ENCODE results near the gene RASA3.
"Not testable (repeated sequence)": the region's sequence is repeated elsewhere in the genome, so short reads cannot be mapped to it uniquely, and the experiment has no call there.

RASA3 gene

GRCh38 chr13:114151031-114151430, 18.6 kb upstream of the RASA3 start:
- H3K9ac ChIP-seq (ENCODE audit: low read depth, low read length) = no peak overlapping the region
- no peaks in the 10 kb centered on the region; the same call in 1 of the 2 replicates for H3K4me1 ChIP-seq (ENCODE audit: insufficient read depth, low read length)
- no peaks in the 10 kb centered on the region for H3K36me3 ChIP-seq (ENCODE audit: insufficient read depth, low read length)
- H3K9me3 ChIP-seq (ENCODE audit: control insufficient read depth, insufficient read depth, low read length) = no peaks in the 10 kb centered on the region

- Histone ChIP-seq H3K9ac (ENCODE audit: low read depth, low read length) (no peak overlapping the region), H3K36me3 (ENCODE audit: insufficient read depth, low read length) (no peaks in the 10 kb centered on the region), H3K9me3 (ENCODE audit: control insufficient read depth, insufficient read depth, low read length) (no peaks in the 10 kb centered on the region), H3K4me1 (ENCODE audit: insufficient read depth, low read length) (no peaks in the 10 kb centered on the region; the same call in 1 of the 2 replicates)
Measured at GRCh38 chr13:114149774-114150740, 17.6 kb upstream of the RASA3 start.

- not testable (repeated sequence) for H3K9ac ChIP-seq (ENCODE audit: low read depth, low read length); H3K9me3 ChIP-seq (ENCODE audit: control insufficient read depth, insufficient read depth, low read length); H3K36me3 ChIP-seq (ENCODE audit: insufficient read depth, low read length); H3K4me1 ChIP-seq (ENCODE audit: insufficient read depth, low read length)
Measured at GRCh38 chr13:114148886-114149285, 16.5 kb upstream of the RASA3 start.

DNA sequence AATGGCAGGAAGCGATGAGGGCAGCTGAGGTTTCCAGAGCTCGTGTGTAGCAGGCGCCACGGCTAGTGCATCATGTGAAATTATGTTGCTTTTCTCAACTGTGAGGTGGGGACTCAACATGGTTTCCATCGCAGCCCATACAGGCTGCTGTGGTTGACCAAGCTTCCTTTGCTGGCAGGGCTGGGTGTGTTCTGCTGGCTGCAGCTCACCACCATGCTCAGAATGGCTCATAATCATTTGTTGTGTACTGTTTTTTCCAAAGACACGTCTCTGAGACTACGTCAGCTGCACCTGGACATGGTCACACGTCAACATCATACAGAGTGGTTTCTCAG, 16.1 kb upstream of the RASA3 start:
- H3K4me1 ChIP-seq (ENCODE audit: insufficient read depth, low read length) = peaks cover 3% of the 10 kb centered on the region; the same call in 1 of the 2 replicates
- no peaks in the 10 kb centered on the region for H3K36me3 ChIP-seq (ENCODE audit: insufficient read depth, low read length)
- H3K9me3 ChIP-seq (ENCODE audit: control insufficient read depth, insufficient read depth, low read length) = no peaks in the 10 kb centered on the region
- no peak overlapping the region for H3K9ac ChIP-seq (ENCODE audit: low read depth, low read length)

DNA sequence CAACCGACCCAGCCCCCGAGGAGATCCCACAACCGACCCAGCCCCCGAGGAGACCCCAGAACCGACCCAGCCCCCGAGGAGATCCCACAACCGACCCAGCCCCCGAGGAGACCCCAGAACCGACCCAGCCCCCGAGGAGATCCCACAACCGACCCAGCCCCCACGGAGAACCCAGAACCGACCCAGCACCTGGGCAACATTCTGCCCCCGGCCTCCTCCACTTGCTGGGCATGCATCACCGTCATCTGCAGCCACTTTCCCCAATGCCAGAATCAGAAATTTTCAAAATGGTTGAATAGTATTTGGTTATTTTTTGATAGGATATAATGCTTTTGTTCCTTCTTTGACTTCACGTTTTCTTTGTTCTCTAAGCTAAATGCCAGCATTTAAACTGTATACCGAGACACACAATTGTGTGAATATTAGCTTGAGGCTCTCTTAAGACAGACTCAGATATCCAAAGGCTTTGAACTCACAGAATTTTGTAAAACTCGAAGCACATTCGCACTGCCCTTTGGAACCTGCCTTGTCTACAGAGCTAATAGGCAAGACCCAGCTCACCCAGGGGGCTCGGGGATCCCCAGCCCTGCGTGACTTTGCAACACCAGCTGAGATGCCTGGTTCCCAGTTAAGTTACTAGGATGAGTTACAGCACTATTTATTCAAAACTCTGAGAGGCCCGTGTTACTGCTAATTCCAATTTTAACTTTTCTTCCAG, 15.5 kb upstream of the RASA3 start:
- H3K9ac ChIP-seq (ENCODE audit: low read depth, low read length) = no peak overlapping the region
- H3K9me3 ChIP-seq (ENCODE audit: control insufficient read depth, insufficient read depth, low read length) = no peaks in the 10 kb centered on the region
- no peaks in the 10 kb centered on the region for H3K36me3 ChIP-seq (ENCODE audit: insufficient read depth, low read length)
- H3K4me1 ChIP-seq (ENCODE audit: insufficient read depth, low read length) = peaks cover 3% of the 10 kb centered on the region; the same call in 1 of the 2 replicates

- Histone ChIP-seq H3K9ac (ENCODE audit: low read depth, low read length) (no peak overlapping the region), H3K36me3 (ENCODE audit: insufficient read depth, low read length) (no peaks in the 10 kb centered on the region), H3K9me3 (ENCODE audit: control insufficient read depth, insufficient read depth, low read length) (no peaks in the 10 kb centered on the region), H3K4me1 (ENCODE audit: insufficient read depth, low read length) (peaks cover 8% of the 10 kb centered on the region)
Measured at GRCh38 chr13:114146629-114147028, 14.2 kb upstream of the RASA3 start.

GRCh38 chr13:114146173-114146572, 13.8 kb upstream of the RASA3 start:
- Histone ChIP-seq H3K36me3 (ENCODE audit: insufficient read depth, low read length) (no peaks in the 10 kb centered on the region), H3K4me1 (ENCODE audit: insufficient read depth, low read length) (peaks cover 8% of the 10 kb centered on the region), H3K9ac (ENCODE audit: low read depth, low read length) (no peak overlapping the region), H3K9me3 (ENCODE audit: control insufficient read depth, insufficient read depth, low read length) (no peaks in the 10 kb centered on the region)

DNA sequence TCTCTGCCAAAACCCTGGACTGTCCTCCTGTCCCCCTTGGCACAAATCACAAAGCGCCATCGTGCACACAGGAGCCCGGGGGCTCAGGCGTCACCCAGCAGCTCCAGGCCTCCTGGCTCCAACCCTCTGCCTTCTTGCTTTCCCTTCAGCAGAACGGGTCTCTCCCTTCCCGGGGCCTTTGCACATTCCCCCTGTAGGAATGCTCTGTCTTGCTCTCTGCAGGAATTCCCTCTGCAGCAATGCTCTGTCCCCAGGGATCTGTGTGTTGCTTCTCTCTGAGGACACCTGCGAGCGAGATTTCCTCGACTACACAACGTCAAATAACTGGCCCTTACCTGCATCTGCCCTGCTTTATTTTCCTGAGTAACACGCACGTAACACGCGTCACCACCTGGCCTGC, 13.3 kb upstream of the RASA3 start:
- Histone ChIP-seq H3K9ac (ENCODE audit: low read depth, low read length) (no peak overlapping the region), H3K4me1 (ENCODE audit: insufficient read depth, low read length) (peaks cover 8% of the 10 kb centered on the region), H3K36me3 (ENCODE audit: insufficient read depth, low read length) (no peaks in the 10 kb centered on the region), H3K9me3 (ENCODE audit: control insufficient read depth, insufficient read depth, low read length) (no peaks in the 10 kb centered on the region)

DNA sequence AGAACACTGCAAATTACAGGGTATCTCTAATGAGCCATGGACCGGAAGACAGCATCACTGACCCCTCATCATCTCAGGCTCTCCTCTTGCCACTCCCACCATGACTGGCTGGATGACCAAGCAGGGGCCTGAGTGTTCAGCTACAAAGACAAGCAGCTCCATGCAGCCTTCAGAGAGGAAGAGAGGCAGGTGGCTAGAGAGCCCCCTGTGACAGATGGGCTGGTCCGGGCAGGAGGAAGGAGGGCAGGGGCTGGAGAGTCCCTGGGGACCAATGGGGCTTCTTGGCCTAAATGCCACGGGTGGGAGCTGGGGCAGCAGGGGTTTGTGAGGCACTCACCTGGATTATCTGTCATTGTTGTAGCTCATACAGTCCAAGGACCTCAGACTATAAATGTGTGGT, 12.8 kb upstream of the RASA3 start:
- H3K9ac ChIP-seq (ENCODE audit: low read depth, low read length) = no peak overlapping the region

DNA sequence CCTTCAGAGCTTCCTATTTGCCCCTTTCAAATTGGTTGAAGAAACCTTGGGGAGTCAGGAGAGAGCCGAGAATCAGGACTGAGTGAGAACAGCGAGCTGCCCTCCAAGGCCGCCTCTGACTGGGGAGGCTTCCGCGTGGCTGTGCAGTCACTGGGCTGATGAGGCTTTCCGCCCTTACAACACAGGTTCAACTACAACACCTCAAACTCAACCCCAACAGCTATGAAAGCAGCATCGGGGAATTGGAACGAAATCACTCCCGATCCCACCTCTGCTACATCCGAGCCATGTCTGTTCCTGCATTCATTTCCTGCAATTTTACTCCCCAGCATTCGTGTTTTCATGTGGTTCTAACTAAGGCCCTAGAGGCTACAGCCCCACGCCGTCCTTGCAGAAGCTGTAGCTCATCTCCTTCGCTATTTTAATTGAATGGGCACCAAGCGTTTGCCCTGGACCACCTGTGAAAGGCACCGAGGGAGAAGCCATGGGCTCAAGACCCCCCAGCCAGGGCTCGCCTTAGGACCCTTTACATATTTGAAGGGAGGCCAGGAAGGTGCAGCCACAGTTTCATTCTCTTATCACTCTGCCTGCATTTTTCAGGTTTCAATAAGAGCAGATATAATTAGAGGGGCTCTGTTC, 12.3 kb upstream of the RASA3 start:
- Histone ChIP-seq H3K36me3 (ENCODE audit: insufficient read depth, low read length) (no peaks in the 10 kb centered on the region), H3K9ac (ENCODE audit: low read depth, low read length) (no peak overlapping the region), H3K9me3 (ENCODE audit: control insufficient read depth, insufficient read depth, low read length) (no peaks in the 10 kb centered on the region), H3K4me1 (ENCODE audit: insufficient read depth, low read length) (peaks cover 8% of the 10 kb centered on the region)

More for the DNA sequence above, 12.8 kb upstream of the RASA3 start:
- Histone ChIP-seq H3K4me1 (ENCODE audit: insufficient read depth, low read length) (peaks cover 8% of the 10 kb centered on the region), H3K9me3 (ENCODE audit: control insufficient read depth, insufficient read depth, low read length) (no peaks in the 10 kb centered on the region), H3K36me3 (ENCODE audit: insufficient read depth, low read length) (no peaks in the 10 kb centered on the region)

DNA sequence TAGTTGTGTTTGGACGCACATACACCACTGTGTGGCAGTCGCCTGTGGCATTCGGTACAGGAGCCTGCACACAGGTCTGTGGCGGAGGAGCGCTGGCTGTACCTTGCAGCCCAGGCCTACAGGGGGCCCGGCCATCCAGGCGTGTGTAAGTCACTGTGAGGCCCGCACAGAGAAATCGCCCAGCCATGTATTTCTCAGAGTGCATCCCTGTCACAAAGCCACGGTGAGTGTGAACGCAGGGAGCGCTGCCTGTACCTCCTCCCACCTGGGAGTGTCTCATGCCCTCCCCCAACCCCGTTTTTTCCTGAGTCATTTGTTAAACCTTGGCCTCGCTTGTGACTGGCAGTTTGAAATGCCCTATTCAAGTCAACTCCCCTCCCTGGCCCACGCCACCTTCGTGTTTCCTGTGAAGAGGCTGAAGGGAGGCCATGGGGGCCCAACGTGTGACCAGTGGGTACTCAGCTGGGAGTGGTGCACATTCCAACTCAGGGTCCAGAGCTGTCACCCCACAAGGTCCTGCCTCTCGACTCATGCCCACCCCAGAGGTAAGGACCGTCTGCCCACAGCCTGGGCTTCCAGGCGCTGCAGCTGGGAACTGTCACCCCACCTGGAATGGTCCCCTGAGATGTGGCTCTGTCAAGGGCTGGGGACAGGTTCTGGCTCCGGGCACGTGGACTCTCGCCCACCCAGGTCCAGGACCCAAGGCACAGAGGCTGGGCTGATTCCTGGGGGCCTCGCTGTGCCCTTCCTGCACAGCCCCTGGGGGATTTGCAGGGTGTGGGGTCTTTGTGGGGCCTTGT, 11.6 kb upstream of the RASA3 start:
- H3K9ac ChIP-seq (ENCODE audit: low read depth, low read length) = no peak overlapping the region
- H3K36me3 ChIP-seq (ENCODE audit: insufficient read depth, low read length) = no peaks in the 10 kb centered on the region
- no peaks in the 10 kb centered on the region for H3K9me3 ChIP-seq (ENCODE audit: control insufficient read depth, insufficient read depth, low read length)
- H3K4me1 ChIP-seq (ENCODE audit: insufficient read depth, low read length) = peaks cover 8% of the 10 kb centered on the region

GRCh38 chr13:114142640-114143490, 10.4 kb upstream of the RASA3 start:
- no peaks in the 10 kb centered on the region for H3K36me3 ChIP-seq (ENCODE audit: insufficient read depth, low read length)
- no peak overlapping the region for H3K9ac ChIP-seq (ENCODE audit: low read depth, low read length)
- peaks cover 8% of the 10 kb centered on the region for H3K4me1 ChIP-seq (ENCODE audit: insufficient read depth, low read length)
- H3K9me3 ChIP-seq (ENCODE audit: control insufficient read depth, insufficient read depth, low read length) = no peaks in the 10 kb centered on the region

DNA sequence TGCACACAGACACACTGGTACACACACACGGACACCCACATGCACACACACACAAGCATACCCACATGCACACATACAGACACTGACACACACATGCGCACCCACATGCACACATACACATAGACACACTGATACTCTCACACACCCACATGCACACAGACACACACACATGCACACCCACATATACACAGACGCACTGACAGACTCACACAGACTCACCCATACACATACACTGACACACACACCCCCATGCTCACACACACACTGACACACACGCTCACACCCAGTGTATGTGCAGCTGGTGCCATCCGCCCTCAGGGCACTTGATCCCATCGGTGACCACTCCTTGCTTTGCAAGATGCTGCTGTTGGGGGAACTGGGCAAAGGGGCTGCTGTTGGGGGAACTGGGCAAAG, 9.7 kb upstream of the RASA3 start:
- no peaks in the 10 kb centered on the region for H3K9me3 ChIP-seq (ENCODE audit: control insufficient read depth, insufficient read depth, low read length)
- no peak overlapping the region for H3K9ac ChIP-seq (ENCODE audit: low read depth, low read length)
- no peaks in the 10 kb centered on the region for H3K36me3 ChIP-seq (ENCODE audit: insufficient read depth, low read length)
- peaks cover 8% of the 10 kb centered on the region for H3K4me1 ChIP-seq (ENCODE audit: insufficient read depth, low read length)
